ENCODE data around the gene GPAT2. TPM values are rescaled to one million over a fixed set of nuclear protein-coding genes. Genes with fewer than 3 reads are reported as not detected.
A peak's percentile ranks its signal among the peaks of the same experiment; 100 is the strongest.
"Not testable (repeated sequence)": the region's sequence is repeated elsewhere in the genome, so short reads cannot be mapped to it uniquely, and the experiment has no call there.

The GPAT2 gene
- total RNA-seq, 1 donor from 2014 or later, result not detected

GRCh38 chr2:96012086-96012791 lies 22.5 kb downstream of the GPAT2 start:
- not testable (repeated sequence) for H3K27ac Mint-ChIP-seq; H3K4me3 Mint-ChIP-seq (ENCODE audit: low read depth); DNase-seq (ENCODE audit: low spot score, unreplicated experiment); H3K27me3 Mint-ChIP-seq; H3K36me3 Mint-ChIP-seq (ENCODE audit: insufficient read depth); H3K9me3 Mint-ChIP-seq (ENCODE audit: low read depth)
- peaks cover 16% of the 10 kb centered on the region for H3K4me1 Mint-ChIP-seq (ENCODE audit: low read depth)

GRCh38 chr2:96011129-96011455 lies 23.6 kb downstream of the GPAT2 start:
- DNase-seq (ENCODE audit: low spot score, unreplicated experiment); H3K9me3 Mint-ChIP-seq (ENCODE audit: low read depth); H3K36me3 Mint-ChIP-seq (ENCODE audit: insufficient read depth); H3K27ac Mint-ChIP-seq; H3K27me3 Mint-ChIP-seq: not testable (repeated sequence)
- peak; percentile 45 for TF ChIP-seq CTCF (IDR thresholded peaks at IDR 0.05; ENCODE audit: unreplicated experiment)
- Mint-ChIP-seq H3K4me3 (ENCODE audit: low read depth) (peak overlapping the region; percentile 60), H3K4me1 (ENCODE audit: low read depth) (peaks cover 16% of the 10 kb centered on the region)

- DNase-seq (ENCODE audit: low spot score, unreplicated experiment), result peak; percentile 94
- Mint-ChIP-seq H3K4me3 (ENCODE audit: low read depth) (peak overlapping the region; percentile 82), H3K4me1 (ENCODE audit: low read depth) (peaks cover 16% of the 10 kb centered on the region), H3K27ac (peak overlapping the region; percentile 98)
- H3K9me3 Mint-ChIP-seq (ENCODE audit: low read depth); H3K36me3 Mint-ChIP-seq (ENCODE audit: insufficient read depth); H3K27me3 Mint-ChIP-seq: not testable (repeated sequence)
These were observed 24.2 kb downstream of the GPAT2 start for GRCh38 chr2:96010320-96011128.

GRCh38 chr2:96009833-96010232 lies 24.9 kb downstream of the GPAT2 start:
- peak overlapping the region; percentile 82 for H3K4me3 Mint-ChIP-seq (ENCODE audit: low read depth)
- TF ChIP-seq CTCF (IDR thresholded peaks at IDR 0.05; ENCODE audit: unreplicated experiment), result peak; percentile 35
- peaks cover 16% of the 10 kb centered on the region for H3K4me1 Mint-ChIP-seq (ENCODE audit: low read depth)
- DNase-seq (ENCODE audit: low spot score, unreplicated experiment); H3K9me3 Mint-ChIP-seq (ENCODE audit: low read depth); H3K27me3 Mint-ChIP-seq; H3K36me3 Mint-ChIP-seq (ENCODE audit: insufficient read depth): not testable (repeated sequence)
- peak overlapping the region; percentile 98 for H3K27ac Mint-ChIP-seq

GRCh38 chr2:96008051-96008450 lies 26.7 kb downstream of the GPAT2 start:
- not testable (repeated sequence) for DNase-seq (ENCODE audit: low spot score, unreplicated experiment); H3K27me3 Mint-ChIP-seq; H3K9me3 Mint-ChIP-seq (ENCODE audit: low read depth); H3K36me3 Mint-ChIP-seq (ENCODE audit: insufficient read depth); H3K4me3 Mint-ChIP-seq (ENCODE audit: low read depth)
- Mint-ChIP-seq H3K27ac (peak overlapping the region; percentile 85), H3K4me1 (ENCODE audit: low read depth) (peaks cover 16% of the 10 kb centered on the region)

- peaks cover 16% of the 10 kb centered on the region for H3K4me1 Mint-ChIP-seq (ENCODE audit: low read depth)
- not testable (repeated sequence) for H3K4me3 Mint-ChIP-seq (ENCODE audit: low read depth); DNase-seq (ENCODE audit: low spot score, unreplicated experiment); H3K27ac Mint-ChIP-seq; H3K9me3 Mint-ChIP-seq (ENCODE audit: low read depth); H3K36me3 Mint-ChIP-seq (ENCODE audit: insufficient read depth); H3K27me3 Mint-ChIP-seq
These were observed 28.5 kb downstream of the GPAT2 start for GRCh38 chr2:96006248-96006647.

GRCh38 chr2:95992520-95993272 lies 42.0 kb downstream of the GPAT2 start:
- H3K27ac Mint-ChIP-seq, result peak overlapping the region; percentile 94
- not testable (repeated sequence) for H3K4me1 Mint-ChIP-seq (ENCODE audit: low read depth)

GRCh38 chr2:95992102-95992501 lies 42.6 kb downstream of the GPAT2 start:
- H3K9me3 Mint-ChIP-seq (ENCODE audit: low read depth); H3K27ac Mint-ChIP-seq; H3K4me1 Mint-ChIP-seq (ENCODE audit: low read depth); H3K36me3 Mint-ChIP-seq (ENCODE audit: insufficient read depth); DNase-seq (ENCODE audit: low spot score, unreplicated experiment): not testable (repeated sequence)
- peak overlapping the region; percentile 73 for H3K4me3 Mint-ChIP-seq (ENCODE audit: low read depth)
- peaks cover 12% of the 10 kb centered on the region for H3K27me3 Mint-ChIP-seq

More at GRCh38 chr2:95992520-95993272, 42.0 kb downstream of the GPAT2 start:
- DNase-seq (ENCODE audit: low spot score, unreplicated experiment), result peak; percentile 65
- Mint-ChIP-seq H3K4me3 (ENCODE audit: low read depth) (peak overlapping the region; percentile 81), H3K27me3 (peaks cover 14% of the 10 kb centered on the region)
- H3K9me3 Mint-ChIP-seq (ENCODE audit: low read depth); H3K36me3 Mint-ChIP-seq (ENCODE audit: insufficient read depth): not testable (repeated sequence)
- peak; percentile 82 for TF ChIP-seq CTCF (IDR thresholded peaks at IDR 0.05; ENCODE audit: unreplicated experiment)

GRCh38 chr2:95991351-95992094 lies 43.2 kb downstream of the GPAT2 start, which contains the start of gene ANKRD36C:
ANKRD36C (minus strand) TSS chr2:95991824; CDS start chr2:95991708, 116 bp downstream.
- Mint-ChIP-seq H3K27me3 (peaks cover 10% of the 10 kb centered on the region), H3K4me3 (ENCODE audit: low read depth) (peak within 1 kb of the TSS; percentile 84), H3K27ac (peak within 1 kb of the TSS; percentile 94)
- H3K36me3 Mint-ChIP-seq (ENCODE audit: insufficient read depth); H3K9me3 Mint-ChIP-seq (ENCODE audit: low read depth); DNase-seq (ENCODE audit: low spot score, unreplicated experiment); H3K4me1 Mint-ChIP-seq (ENCODE audit: low read depth): not testable (repeated sequence)
